Heart left ventricle (tissue), 13 donors: ENCODE results near the gene WFDC12.

Experiments
- CTCF ChIP-seq, 12 donors: fragments of 200-600 bp; sonication (generic) in 4 of 12; IDR thresholded peaks; one replicate each; pipeline versions ENCODE4 v1.5.0 to v1.8.0; 2018 to 2022; ENCODE audit warnings: antibody characterized with exemption in 12 of 12, mild to moderate bottlenecking in 5 of 12
- POLR2A ChIP-seq, 2 donors: fragments of 450-650 bp; IDR thresholded peaks; one replicate each; pipeline ENCODE4 v1.6.1; 2017; ENCODE audit warnings: antibody characterized with exemption in 2 of 2, mild to moderate bottlenecking in 2 of 2, moderate library complexity in 2 of 2
- donor health status: ischemic (EF 13 %, LVEDD 7.1; RV severe dilation, severe dysfunction).
- donor health status: DM: no; HTN: yes; CAD: no.
- donor health status: DM: no; HTN: no; CAD: no.
- donor health status: ischemic (EF 25% LVEDD 6.9; RV normal size, moderate dysfunction).
- donor health status: ischemic (EF 25% LVEDD 5.7; RV mildly dilated, moderate dysfunction).
- donor health status: ischemic (EF 35%, LVEDD 5.7; RV mildly dilated, moderate dysfunction).
- donor health status: nonischemic (EF 11% LVEDD 7.7; RV severe dilation, severe dysfunction).
- donor health status: DM: yes; HTN: yes; CAD: no.
- donor health status: PGD.
- donor health status: ischemic (EF 29% LVEDD 5.4; RV normal size, mild dysfunction).
- donor health status: nonischemic (EF 23%, LVEDD 6.1; RV moderate dilation, normal function).

DNA sequence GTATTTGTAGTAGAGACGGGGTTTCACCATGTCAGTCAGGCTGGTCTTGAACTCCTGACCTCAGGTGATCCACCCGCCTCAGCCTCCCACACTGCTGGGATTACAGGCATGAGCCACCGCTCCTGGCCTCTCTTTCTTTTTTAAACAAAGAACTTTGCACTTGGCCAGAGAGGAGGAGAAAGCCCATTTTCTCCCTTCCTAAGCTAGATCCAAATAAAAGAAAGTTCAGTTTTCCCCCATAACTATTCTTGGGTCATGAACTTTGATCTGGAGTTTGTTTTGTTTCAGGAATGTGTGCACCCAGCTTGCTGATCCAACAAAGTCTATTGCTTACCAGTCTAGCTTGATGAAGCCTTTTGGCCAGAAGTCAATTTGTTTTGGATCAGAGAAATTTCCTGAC lies 46.7 kb downstream of the WFDC12 start:
- TF ChIP-seq CTCF (IDR thresholded peaks at IDR 0.05) (no peak), POLR2A (IDR thresholded peaks at IDR 0.05) (no peak)
